ENCODE measurements around the gene SIPA1L2.
"Not testable (repeated sequence)": the region's sequence is repeated elsewhere in the genome, so short reads cannot be mapped to it uniquely, and the experiment has no call there.

The SIPA1L2 gene

GRCh38 chr1:232612836-232613235 lies 17.1 kb downstream of the SIPA1L2 start:
- H3K27me3 ChIP-seq (ENCODE audit: control insufficient read depth in 1 of 2, insufficient read depth in 2 of 2, low read length in 2 of 2); H3K9me3 ChIP-seq (ENCODE audit: low read length); H3K9ac ChIP-seq (ENCODE audit: low read length); H3K27ac ChIP-seq (ENCODE audit: low read depth, low read length); H3K4me3 ChIP-seq (ENCODE audit: low read depth in 1 of 2, low read length in 2 of 2); H3K36me3 ChIP-seq (ENCODE audit: insufficient read depth, low read length): not testable (repeated sequence)
- H3K4me1 ChIP-seq (ENCODE audit: insufficient read depth, low read length) = peaks cover 11% of the 10 kb centered on the region

DNA sequence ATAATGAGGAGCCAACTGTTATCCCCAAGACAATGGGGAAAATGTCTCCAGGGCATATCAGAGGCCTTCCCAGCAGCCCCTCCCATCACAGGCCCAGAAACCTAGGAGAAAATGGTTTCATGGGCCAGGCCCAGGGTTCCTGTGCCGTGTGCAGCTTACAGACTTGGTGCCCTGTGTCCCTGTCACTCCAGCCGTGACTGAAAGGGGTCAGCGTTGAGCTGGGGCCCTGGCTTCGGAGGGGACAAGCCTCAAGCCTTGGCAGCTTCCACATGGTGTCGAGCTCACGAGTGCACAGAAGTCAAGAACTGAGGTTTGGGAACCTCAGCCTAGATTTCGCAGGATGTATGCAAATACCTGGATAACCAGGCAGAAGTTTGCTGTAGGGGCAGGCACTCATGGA lies 18.1 kb downstream of the SIPA1L2 start:
- H3K4me3 ChIP-seq (ENCODE audit: low read depth in 1 of 2, low read length in 2 of 2) = no peak overlapping the region
- H3K9ac ChIP-seq (ENCODE audit: low read length) = no peak overlapping the region
- H3K27ac ChIP-seq (ENCODE audit: low read depth, low read length) = no peak overlapping the region
- H3K27me3 ChIP-seq (ENCODE audit: control insufficient read depth in 1 of 2, insufficient read depth in 2 of 2, low read length in 2 of 2) = no peaks in the 10 kb centered on the region
- no peaks in the 10 kb centered on the region for H3K36me3 ChIP-seq (ENCODE audit: insufficient read depth, low read length)
- H3K9me3 ChIP-seq (ENCODE audit: low read length) = no peaks in the 10 kb centered on the region
- H3K4me1 ChIP-seq (ENCODE audit: insufficient read depth, low read length) = peaks cover 11% of the 10 kb centered on the region

DNA sequence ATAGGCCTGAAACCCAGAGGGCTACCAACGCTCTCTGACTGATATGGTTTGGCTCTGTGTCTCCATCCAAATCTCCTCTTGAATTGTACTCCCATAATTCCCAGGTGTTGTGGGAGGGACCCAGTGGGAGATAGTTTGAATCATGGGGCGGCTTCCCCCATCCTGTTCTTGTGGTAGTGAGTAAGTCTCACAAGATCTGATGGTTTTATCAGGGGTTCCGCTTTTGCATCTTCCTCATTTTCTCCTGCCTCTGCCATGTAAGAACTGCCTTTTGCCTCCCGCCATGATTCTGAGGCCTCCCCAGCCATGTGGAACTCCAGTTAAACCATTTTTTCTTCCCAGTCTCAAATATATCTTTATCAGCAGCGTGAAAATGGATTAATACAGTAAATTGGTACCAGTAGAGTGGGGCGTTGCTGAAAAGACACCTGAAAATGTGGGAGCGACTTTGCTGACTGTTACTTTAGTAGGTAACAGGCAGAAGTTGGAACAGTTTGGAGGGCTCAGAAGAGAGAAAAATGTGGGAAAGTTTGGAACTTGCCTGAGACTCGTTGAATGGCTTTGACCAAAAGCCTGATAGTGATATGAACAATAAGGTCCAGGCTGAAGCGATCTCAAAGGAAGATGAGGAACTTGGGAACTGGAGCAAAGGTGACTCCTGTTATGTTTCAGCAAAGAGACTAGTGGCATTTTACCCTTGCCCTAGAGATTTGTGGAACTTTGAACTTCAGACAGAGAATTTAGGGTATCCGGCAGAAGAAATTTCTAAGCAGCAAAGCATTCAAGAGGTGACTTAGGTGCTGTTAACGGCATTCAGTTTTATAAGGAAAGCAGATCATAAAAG lies 18.8 kb downstream of the SIPA1L2 start:
- H3K27me3 ChIP-seq (ENCODE audit: control insufficient read depth in 1 of 2, insufficient read depth in 2 of 2, low read length in 2 of 2); H3K36me3 ChIP-seq (ENCODE audit: insufficient read depth, low read length); H3K9ac ChIP-seq (ENCODE audit: low read length); H3K4me3 ChIP-seq (ENCODE audit: low read depth in 1 of 2, low read length in 2 of 2); H3K27ac ChIP-seq (ENCODE audit: low read depth, low read length); H3K9me3 ChIP-seq (ENCODE audit: low read length): not testable (repeated sequence)
- peaks cover 11% of the 10 kb centered on the region for H3K4me1 ChIP-seq (ENCODE audit: insufficient read depth, low read length)

GRCh38 chr1:232610192-232610901 lies 19.6 kb downstream of the SIPA1L2 start:
- no peak overlapping the region for H3K9ac ChIP-seq (ENCODE audit: low read length)
- peaks cover 11% of the 10 kb centered on the region for H3K4me1 ChIP-seq (ENCODE audit: insufficient read depth, low read length)
- no peak overlapping the region for H3K4me3 ChIP-seq (ENCODE audit: low read depth in 1 of 2, low read length in 2 of 2)
- H3K27ac ChIP-seq (ENCODE audit: low read depth, low read length) = no peak overlapping the region
- H3K27me3 ChIP-seq (ENCODE audit: control insufficient read depth in 1 of 2, insufficient read depth in 2 of 2, low read length in 2 of 2) = no peaks in the 10 kb centered on the region
- no peaks in the 10 kb centered on the region for H3K9me3 ChIP-seq (ENCODE audit: low read length)
- H3K36me3 ChIP-seq (ENCODE audit: insufficient read depth, low read length) = no peaks in the 10 kb centered on the region

DNA sequence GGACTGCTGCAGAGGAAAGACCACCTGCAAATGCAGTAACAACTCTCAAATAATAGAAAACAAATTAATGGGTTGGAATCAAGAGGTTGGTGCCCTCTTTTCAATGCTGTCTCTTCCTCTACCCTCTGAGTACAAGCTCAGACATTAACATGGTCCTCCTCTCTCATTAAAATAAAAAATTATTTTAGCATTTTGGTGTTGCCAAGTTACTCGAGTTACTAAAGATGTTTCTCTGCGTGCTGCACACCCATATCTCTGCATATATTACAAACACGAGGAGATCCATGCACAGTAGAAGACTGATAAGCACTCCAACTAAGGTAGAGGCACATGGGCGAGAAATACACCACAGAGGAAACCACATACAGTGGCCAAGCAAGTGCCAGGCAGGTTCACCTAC lies 21.5 kb downstream of the SIPA1L2 start:
- no peak overlapping the region for H3K27ac ChIP-seq (ENCODE audit: low read depth, low read length)
- H3K27me3 ChIP-seq (ENCODE audit: control insufficient read depth in 1 of 2, insufficient read depth in 2 of 2, low read length in 2 of 2) = no peaks in the 10 kb centered on the region
- no peaks in the 10 kb centered on the region for H3K36me3 ChIP-seq (ENCODE audit: insufficient read depth, low read length)
- H3K9ac ChIP-seq (ENCODE audit: low read length) = no peak overlapping the region
- H3K4me3 ChIP-seq (ENCODE audit: low read depth in 1 of 2, low read length in 2 of 2) = no peak overlapping the region
- H3K9me3 ChIP-seq (ENCODE audit: low read length) = no peaks in the 10 kb centered on the region
- peaks cover under 1% of the 10 kb centered on the region for H3K4me1 ChIP-seq (ENCODE audit: insufficient read depth, low read length)

GRCh38 chr1:232602622-232603021 lies 27.3 kb downstream of the SIPA1L2 start:
- H3K27ac ChIP-seq (ENCODE audit: low read depth, low read length) = no peak overlapping the region
- H3K9me3 ChIP-seq (ENCODE audit: low read length) = no peaks in the 10 kb centered on the region
- no peak overlapping the region for H3K9ac ChIP-seq (ENCODE audit: low read length)
- H3K27me3 ChIP-seq (ENCODE audit: control insufficient read depth in 1 of 2, insufficient read depth in 2 of 2, low read length in 2 of 2) = no peaks in the 10 kb centered on the region
- peaks cover 15% of the 10 kb centered on the region for H3K4me1 ChIP-seq (ENCODE audit: insufficient read depth, low read length)
- H3K4me3 ChIP-seq (ENCODE audit: low read depth in 1 of 2, low read length in 2 of 2) = no peak overlapping the region
- H3K36me3 ChIP-seq (ENCODE audit: insufficient read depth, low read length) = no peaks in the 10 kb centered on the region

GRCh38 chr1:232600424-232601258 lies 29.3 kb downstream of the SIPA1L2 start:
- H3K36me3 ChIP-seq (ENCODE audit: insufficient read depth, low read length) = no peaks in the 10 kb centered on the region
- H3K9me3 ChIP-seq (ENCODE audit: low read length) = no peaks in the 10 kb centered on the region
- no peaks in the 10 kb centered on the region for H3K27me3 ChIP-seq (ENCODE audit: control insufficient read depth in 1 of 2, insufficient read depth in 2 of 2, low read length in 2 of 2)
- no peak overlapping the region for H3K4me3 ChIP-seq (ENCODE audit: low read depth in 1 of 2, low read length in 2 of 2)
- no peak overlapping the region for H3K27ac ChIP-seq (ENCODE audit: low read depth, low read length)
- no peak overlapping the region for H3K9ac ChIP-seq (ENCODE audit: low read length)
- peaks cover 20% of the 10 kb centered on the region for H3K4me1 ChIP-seq (ENCODE audit: insufficient read depth, low read length)

DNA sequence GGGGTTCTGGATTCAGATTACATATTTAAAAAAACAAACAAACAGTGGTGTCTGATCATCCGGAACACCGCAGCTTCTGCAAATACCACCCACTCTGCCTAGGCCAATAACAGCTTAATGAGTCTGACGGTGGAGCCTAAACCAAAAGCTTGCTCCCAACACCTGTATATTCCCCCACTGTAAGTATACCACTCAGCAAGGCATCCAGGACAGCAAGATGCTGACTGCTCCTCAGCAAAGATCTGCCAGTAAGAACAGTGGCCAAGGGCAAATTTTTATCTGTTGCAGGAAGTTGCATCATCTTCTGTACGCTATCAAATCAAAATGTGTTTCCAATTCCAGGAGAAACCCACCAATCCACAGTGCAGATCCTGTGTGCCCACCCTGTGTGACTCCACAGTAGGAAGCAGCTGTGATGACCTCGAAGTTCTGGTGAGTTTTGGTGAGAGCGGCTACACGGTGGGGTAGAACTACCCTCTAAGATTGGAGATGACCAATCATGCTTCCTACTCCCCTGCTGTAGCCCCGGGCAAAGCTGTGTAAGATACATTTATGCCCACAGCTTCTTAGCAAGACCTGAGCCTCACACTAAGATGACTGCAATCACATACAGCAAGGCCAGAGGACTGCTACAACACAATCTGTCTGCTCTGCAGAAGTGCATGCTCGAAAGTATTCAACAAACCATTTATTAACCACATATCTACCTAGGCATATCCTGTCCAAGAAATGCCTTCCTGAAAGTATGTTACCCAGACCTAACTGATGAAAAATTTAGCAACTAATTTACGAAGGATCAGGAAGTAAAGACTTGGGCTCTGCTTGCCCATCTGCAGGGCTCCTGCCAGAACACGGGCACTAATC lies 30.5 kb downstream of the SIPA1L2 start:
- H3K4me3 ChIP-seq (ENCODE audit: low read depth in 1 of 2, low read length in 2 of 2) = no peak overlapping the region
- no peaks in the 10 kb centered on the region for H3K9me3 ChIP-seq (ENCODE audit: low read length)
- H3K4me1 ChIP-seq (ENCODE audit: insufficient read depth, low read length) = peaks cover 22% of the 10 kb centered on the region
- H3K27me3 ChIP-seq (ENCODE audit: control insufficient read depth in 1 of 2, insufficient read depth in 2 of 2, low read length in 2 of 2) = no peaks in the 10 kb centered on the region
- H3K9ac ChIP-seq (ENCODE audit: low read length) = no peak overlapping the region
- no peaks in the 10 kb centered on the region for H3K36me3 ChIP-seq (ENCODE audit: insufficient read depth, low read length)
- no peak overlapping the region for H3K27ac ChIP-seq (ENCODE audit: low read depth, low read length)

DNA sequence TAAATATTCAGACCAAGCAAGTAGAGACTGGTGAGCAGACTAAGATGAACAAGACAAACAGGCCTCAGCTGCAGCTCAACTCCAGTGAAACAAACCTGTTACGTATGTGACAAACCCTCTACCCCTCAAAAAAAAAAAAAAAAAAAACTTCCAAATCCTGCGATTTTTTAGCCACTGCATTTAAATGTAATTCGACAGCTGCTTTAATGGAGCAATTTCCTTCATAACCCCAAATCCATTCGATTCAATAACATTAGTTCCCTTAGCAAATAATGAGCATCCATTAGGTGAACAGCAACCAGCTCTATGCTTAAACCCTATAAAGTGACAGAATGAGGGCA lies 31.1 kb downstream of the SIPA1L2 start:
- H3K36me3 ChIP-seq (ENCODE audit: insufficient read depth, low read length) = no peaks in the 10 kb centered on the region
- no peak overlapping the region for H3K27ac ChIP-seq (ENCODE audit: low read depth, low read length)
- H3K4me3 ChIP-seq (ENCODE audit: low read depth in 1 of 2, low read length in 2 of 2) = no peak overlapping the region
- H3K9ac ChIP-seq (ENCODE audit: low read length) = no peak overlapping the region
- H3K9me3 ChIP-seq (ENCODE audit: low read length) = no peaks in the 10 kb centered on the region
- peaks cover 28% of the 10 kb centered on the region for H3K4me1 ChIP-seq (ENCODE audit: insufficient read depth, low read length)
- no peaks in the 10 kb centered on the region for H3K27me3 ChIP-seq (ENCODE audit: control insufficient read depth in 1 of 2, insufficient read depth in 2 of 2, low read length in 2 of 2)

- no peak overlapping the region for H3K4me3 ChIP-seq (ENCODE audit: low read depth in 1 of 2, low read length in 2 of 2)
- no peak overlapping the region for H3K9ac ChIP-seq (ENCODE audit: low read length)
- H3K9me3 ChIP-seq (ENCODE audit: low read length) = no peaks in the 10 kb centered on the region
- H3K27me3 ChIP-seq (ENCODE audit: control insufficient read depth in 1 of 2, insufficient read depth in 2 of 2, low read length in 2 of 2) = no peaks in the 10 kb centered on the region
- H3K27ac ChIP-seq (ENCODE audit: low read depth, low read length) = no peak overlapping the region
- peaks cover 28% of the 10 kb centered on the region for H3K4me1 ChIP-seq (ENCODE audit: insufficient read depth, low read length)
- H3K36me3 ChIP-seq (ENCODE audit: insufficient read depth, low read length) = no peaks in the 10 kb centered on the region
Measured at GRCh38 chr1:232598133-232598532, 31.8 kb downstream of the SIPA1L2 start.

DNA sequence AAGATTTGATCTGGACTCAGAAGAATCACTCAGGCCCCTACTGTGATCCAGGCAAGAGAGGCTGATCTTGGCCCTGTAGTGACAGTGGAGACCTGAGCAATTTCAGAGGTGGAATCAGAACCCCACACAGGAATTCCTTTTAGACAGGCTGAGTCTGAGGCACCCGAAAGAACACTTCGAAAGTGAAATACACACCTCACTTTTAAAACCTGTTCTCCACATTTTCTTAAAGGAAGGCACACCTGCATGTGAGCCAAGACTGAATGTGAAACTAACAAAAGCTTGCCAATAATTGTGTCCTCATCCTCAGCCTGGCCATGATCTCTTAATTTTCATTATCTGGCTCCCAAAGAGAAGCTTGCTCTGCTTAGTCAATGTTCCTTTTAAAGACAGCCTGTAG lies 32.2 kb downstream of the SIPA1L2 start:
- Histone ChIP-seq H3K27me3 (ENCODE audit: control insufficient read depth in 1 of 2, insufficient read depth in 2 of 2, low read length in 2 of 2) (no peaks in the 10 kb centered on the region), H3K27ac (ENCODE audit: low read depth, low read length) (no peak overlapping the region), H3K9me3 (ENCODE audit: low read length) (no peaks in the 10 kb centered on the region)

More for the DNA sequence above, 32.2 kb downstream of the SIPA1L2 start:
- peaks cover 28% of the 10 kb centered on the region for H3K4me1 ChIP-seq (ENCODE audit: insufficient read depth, low read length)
- no peak overlapping the region for H3K9ac ChIP-seq (ENCODE audit: low read length)
- no peak overlapping the region for H3K4me3 ChIP-seq (ENCODE audit: low read depth in 1 of 2, low read length in 2 of 2)
- H3K36me3 ChIP-seq (ENCODE audit: insufficient read depth, low read length) = no peaks in the 10 kb centered on the region

Measured in muscle layer of colon (tissue), 2 donors.